ENCODE measurements around the gene ALPG. TPM values are rescaled to one million over a fixed set of nuclear protein-coding genes. Genes with fewer than 3 reads are reported as not detected.

The ALPG gene
- total and polyA plus RNA-seq, 4 donors = not detected

DNA sequence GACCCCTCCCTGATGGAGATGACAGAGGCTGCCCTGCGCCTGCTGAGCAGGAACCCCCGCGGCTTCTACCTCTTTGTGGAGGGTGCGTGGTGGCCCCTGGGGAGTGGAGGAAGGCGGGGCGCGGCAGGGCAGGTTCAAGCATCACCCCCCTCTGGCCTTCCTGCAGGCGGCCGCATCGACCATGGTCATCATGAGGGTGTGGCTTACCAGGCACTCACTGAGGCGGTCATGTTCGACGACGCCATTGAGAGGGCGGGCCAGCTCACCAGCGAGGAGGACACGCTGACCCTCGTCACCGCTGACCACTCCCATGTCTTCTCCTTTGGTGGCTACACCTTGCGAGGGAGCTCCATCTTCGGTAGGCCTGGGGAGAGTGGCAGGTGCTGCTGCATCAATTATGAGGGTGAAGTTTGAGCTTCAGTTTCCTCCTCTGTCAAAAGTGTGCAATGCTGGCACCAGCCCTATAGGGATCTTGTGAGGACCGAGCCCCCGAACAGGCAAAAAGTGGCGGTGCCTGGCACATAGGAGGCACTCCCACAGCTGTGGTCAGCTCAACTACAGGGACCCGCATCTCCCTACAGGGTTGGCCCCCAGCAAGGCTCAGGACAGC, 51.5 kb downstream of the ALPG start:
- no peak for DNase-seq (ENCODE audit: low spot score)
- no peak overlapping the region for H3K27ac ChIP-seq (ENCODE audit: low read depth in 1 of 2, low read length in 2 of 2)
- H3K4me1 ChIP-seq (ENCODE audit: control insufficient read depth in 4 of 4, insufficient read depth in 4 of 4, low read length in 3 of 4) = no peaks in the 10 kb centered on the region
- no peak overlapping the region for H3K9ac ChIP-seq (ENCODE audit: low read depth in 1 of 2, low read length in 2 of 2)
- TF ChIP-seq, protein P1, sequence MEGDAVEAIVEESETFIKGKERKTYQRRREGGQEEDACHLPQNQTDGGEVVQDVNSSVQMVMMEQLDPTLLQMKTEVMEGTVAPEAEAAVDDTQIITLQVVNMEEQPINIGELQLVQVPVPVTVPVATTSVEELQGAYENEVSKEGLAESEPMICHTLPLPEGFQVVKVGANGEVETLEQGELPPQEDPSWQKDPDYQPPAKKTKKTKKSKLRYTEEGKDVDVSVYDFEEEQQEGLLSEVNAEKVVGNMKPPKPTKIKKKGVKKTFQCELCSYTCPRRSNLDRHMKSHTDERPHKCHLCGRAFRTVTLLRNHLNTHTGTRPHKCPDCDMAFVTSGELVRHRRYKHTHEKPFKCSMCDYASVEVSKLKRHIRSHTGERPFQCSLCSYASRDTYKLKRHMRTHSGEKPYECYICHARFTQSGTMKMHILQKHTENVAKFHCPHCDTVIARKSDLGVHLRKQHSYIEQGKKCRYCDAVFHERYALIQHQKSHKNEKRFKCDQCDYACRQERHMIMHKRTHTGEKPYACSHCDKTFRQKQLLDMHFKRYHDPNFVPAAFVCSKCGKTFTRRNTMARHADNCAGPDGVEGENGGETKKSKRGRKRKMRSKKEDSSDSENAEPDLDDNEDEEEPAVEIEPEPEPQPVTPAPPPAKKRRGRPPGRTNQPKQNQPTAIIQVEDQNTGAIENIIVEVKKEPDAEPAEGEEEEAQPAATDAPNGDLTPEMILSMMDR (IDR thresholded peaks at IDR 0.05; ENCODE audit: low read depth, low read length, missing input control) = no peak
- TF ChIP-seq SP1 (IDR thresholded peaks at IDR 0.05) = no peak
- no peak for TF ChIP-seq RXRA (IDR thresholded peaks at IDR 0.05)
- TF ChIP-seq NR2F2 (IDR thresholded peaks at IDR 0.05) = no peak
- no peak for TF ChIP-seq FOXA1 (IDR thresholded peaks at IDR 0.05)
- WGBS = 87% methylated on average over 25 of the region's 25 CpGs
- no peak overlapping the region for H3K4me3 ChIP-seq (ENCODE audit: low read depth in 1 of 3, low read length in 3 of 3)
- H3K36me3 ChIP-seq (ENCODE audit: control insufficient read depth in 4 of 4, insufficient read depth in 3 of 4, low read depth in 1 of 4, low read length in 3 of 4) = no peaks in the 10 kb centered on the region
- H3K27me3 ChIP-seq (ENCODE audit: control insufficient read depth in 4 of 4, insufficient read depth in 4 of 4, low read length in 3 of 4) = peaks cover 0 to 7% (median 2%) of the 10 kb centered on the region in 4 donors
- H3K9me3 ChIP-seq (ENCODE audit: control insufficient read depth in 4 of 4, low read length in 3 of 4) = peaks cover 0 to 1% (median 0%) of the 10 kb centered on the region in 4 donors

DNA sequence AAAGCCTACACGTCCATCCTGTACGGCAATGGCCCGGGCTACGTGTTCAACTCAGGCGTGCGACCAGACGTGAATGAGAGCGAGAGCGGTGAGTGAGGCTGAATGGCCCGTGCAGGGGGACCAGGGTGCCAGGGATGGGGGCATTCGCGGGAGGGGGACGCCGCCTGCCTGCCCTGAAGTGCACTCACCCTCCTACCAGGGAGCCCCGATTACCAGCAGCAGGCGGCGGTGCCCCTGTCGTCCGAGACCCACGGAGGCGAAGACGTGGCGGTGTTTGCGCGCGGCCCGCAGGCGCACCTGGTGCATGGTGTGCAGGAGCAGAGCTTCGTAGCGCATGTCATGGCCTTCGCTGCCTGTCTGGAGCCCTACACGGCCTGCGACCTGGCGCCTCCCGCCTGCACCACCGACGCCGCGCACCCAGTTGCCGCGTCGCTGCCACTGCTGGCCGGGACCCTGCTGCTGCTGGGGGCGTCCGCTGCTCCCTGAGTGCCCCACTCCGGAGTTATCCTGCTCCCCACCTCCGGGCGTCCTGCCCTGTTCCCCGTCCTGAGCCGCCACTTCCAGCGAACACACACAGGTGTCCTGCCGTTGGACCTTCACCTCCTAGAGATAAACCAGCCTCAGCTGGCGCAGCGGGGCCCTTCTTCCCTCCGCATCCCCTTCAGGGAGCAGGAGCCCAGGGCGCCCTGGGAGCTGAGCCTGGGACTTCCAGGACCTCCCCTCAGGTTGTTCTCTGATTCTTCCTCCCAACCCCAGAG, 52.2 kb downstream of the ALPG start:
- H3K27me3 ChIP-seq (ENCODE audit: control insufficient read depth in 4 of 4, insufficient read depth in 4 of 4, low read length in 3 of 4) = peaks cover 0 to 7% (median 2%) of the 10 kb centered on the region in 4 donors
- peaks cover 0 to 1% (median 0%) of the 10 kb centered on the region in 4 donors for H3K9me3 ChIP-seq (ENCODE audit: control insufficient read depth in 4 of 4, low read length in 3 of 4)
- 49% methylated on average over 56 of the region's 56 CpGs for WGBS
- no peaks in the 10 kb centered on the region for H3K4me1 ChIP-seq (ENCODE audit: control insufficient read depth in 4 of 4, insufficient read depth in 4 of 4, low read length in 3 of 4)
- H3K27ac ChIP-seq (ENCODE audit: low read depth in 1 of 2, low read length in 2 of 2) = no peak overlapping the region
- no peaks in the 10 kb centered on the region for H3K36me3 ChIP-seq (ENCODE audit: control insufficient read depth in 4 of 4, insufficient read depth in 3 of 4, low read depth in 1 of 4, low read length in 3 of 4)
- no peak for TF ChIP-seq JUND (IDR thresholded peaks at IDR 0.05)
- TF ChIP-seq SP1 (IDR thresholded peaks at IDR 0.05) = no peak
- TF ChIP-seq, protein P1 (IDR thresholded peaks at IDR 0.05; ENCODE audit: low read depth, low read length, missing input control) = no peak
- TF ChIP-seq FOXA2 (IDR thresholded peaks at IDR 0.05) = no peak
- TF ChIP-seq, protein P2, sequence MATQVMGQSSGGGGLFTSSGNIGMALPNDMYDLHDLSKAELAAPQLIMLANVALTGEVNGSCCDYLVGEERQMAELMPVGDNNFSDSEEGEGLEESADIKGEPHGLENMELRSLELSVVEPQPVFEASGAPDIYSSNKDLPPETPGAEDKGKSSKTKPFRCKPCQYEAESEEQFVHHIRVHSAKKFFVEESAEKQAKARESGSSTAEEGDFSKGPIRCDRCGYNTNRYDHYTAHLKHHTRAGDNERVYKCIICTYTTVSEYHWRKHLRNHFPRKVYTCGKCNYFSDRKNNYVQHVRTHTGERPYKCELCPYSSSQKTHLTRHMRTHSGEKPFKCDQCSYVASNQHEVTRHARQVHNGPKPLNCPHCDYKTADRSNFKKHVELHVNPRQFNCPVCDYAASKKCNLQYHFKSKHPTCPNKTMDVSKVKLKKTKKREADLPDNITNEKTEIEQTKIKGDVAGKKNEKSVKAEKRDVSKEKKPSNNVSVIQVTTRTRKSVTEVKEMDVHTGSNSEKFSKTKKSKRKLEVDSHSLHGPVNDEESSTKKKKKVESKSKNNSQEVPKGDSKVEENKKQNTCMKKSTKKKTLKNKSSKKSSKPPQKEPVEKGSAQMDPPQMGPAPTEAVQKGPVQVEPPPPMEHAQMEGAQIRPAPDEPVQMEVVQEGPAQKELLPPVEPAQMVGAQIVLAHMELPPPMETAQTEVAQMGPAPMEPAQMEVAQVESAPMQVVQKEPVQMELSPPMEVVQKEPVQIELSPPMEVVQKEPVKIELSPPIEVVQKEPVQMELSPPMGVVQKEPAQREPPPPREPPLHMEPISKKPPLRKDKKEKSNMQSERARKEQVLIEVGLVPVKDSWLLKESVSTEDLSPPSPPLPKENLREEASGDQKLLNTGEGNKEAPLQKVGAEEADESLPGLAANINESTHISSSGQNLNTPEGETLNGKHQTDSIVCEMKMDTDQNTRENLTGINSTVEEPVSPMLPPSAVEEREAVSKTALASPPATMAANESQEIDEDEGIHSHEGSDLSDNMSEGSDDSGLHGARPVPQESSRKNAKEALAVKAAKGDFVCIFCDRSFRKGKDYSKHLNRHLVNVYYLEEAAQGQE (IDR thresholded peaks at IDR 0.05) = no peak
- TF ChIP-seq RAD21 (IDR thresholded peaks at IDR 0.05) = no peak
- no peak for TF ChIP-seq HNF4G (IDR thresholded peaks at IDR 0.05)
- TF ChIP-seq, protein P3, sequence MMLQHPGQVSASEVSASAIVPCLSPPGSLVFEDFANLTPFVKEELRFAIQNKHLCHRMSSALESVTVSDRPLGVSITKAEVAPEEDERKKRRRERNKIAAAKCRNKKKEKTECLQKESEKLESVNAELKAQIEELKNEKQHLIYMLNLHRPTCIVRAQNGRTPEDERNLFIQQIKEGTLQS (IDR thresholded peaks at IDR 0.05) = no peak
- no peak overlapping the region for H3K4me3 ChIP-seq (ENCODE audit: low read depth in 1 of 3, low read length in 3 of 3)
- no peak overlapping the region for H3K9ac ChIP-seq (ENCODE audit: low read depth in 1 of 2, low read length in 2 of 2)
- no peak for DNase-seq (ENCODE audit: low spot score)

Measured in liver (tissue), 9 donors.